ENCODE measurements around the gene DNAJC27.

DNA sequence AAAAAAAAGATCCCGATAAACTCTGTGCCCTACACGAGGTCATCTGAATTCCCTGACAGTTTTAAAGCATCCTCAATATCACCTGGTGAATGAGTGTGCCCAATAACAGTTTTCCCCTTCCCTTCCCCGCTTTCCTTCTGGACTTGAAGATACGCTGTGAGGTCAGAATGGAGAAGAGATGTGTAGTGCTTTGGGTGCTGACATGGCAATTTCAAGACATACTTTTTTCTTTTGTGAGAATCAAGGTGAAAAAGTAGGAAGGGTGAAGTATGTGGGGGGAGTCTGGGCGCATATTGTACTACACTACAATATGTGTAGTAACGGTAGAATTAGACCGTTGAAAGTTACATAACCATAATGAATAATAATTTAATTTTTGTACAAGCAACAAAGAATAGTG is 21.7 kb downstream of the DNAJC27 start:
- TF ChIP-seq CHD2 (IDR thresholded peaks at IDR 0.05; ENCODE audit: low read depth, low read length) (no peak), ZC3H4 (CRISPR knock-in tag; IDR thresholded peaks at IDR 0.05; ENCODE audit: borderline replicate concordance) (no peak), TCF7 (IDR thresholded peaks at IDR 0.05; ENCODE audit: low read depth) (no peak), CREB1 (IDR thresholded peaks at IDR 0.05) (no peak), CREB1 (CRISPR knock-in tag; IDR thresholded peaks at IDR 0.05) (no peak), NR2F1 (CRISPR knock-in tag; IDR thresholded peaks at IDR 0.05) (no peak), PHF20 (CRISPR knock-in tag; IDR thresholded peaks at IDR 0.05) (no peak), FOXK1 (CRISPR knock-in tag; IDR thresholded peaks at IDR 0.05; ENCODE audit: borderline replicate concordance, low read depth) (no peak), SMAD1 (CRISPR knock-in tag; IDR thresholded peaks at IDR 0.05; ENCODE audit: borderline replicate concordance, low read depth) (no peak), NR2C2 (CRISPR knock-in tag; IDR thresholded peaks at IDR 0.05; ENCODE audit: borderline replicate concordance) (no peak), POLR2A (IDR thresholded peaks at IDR 0.05; ENCODE audit: insufficient read depth in 1 of 2, low read depth in 2 of 2, low read length in 2 of 2) (no peak), ZBTB3 (CRISPR knock-in tag; IDR thresholded peaks at IDR 0.05; ENCODE audit: borderline replicate concordance, low read depth) (no peak), ARHGAP35 (CRISPR knock-in tag; IDR thresholded peaks at IDR 0.05; ENCODE audit: borderline replicate concordance) (no peak)
- TF ChIP-seq, protein P1, sequence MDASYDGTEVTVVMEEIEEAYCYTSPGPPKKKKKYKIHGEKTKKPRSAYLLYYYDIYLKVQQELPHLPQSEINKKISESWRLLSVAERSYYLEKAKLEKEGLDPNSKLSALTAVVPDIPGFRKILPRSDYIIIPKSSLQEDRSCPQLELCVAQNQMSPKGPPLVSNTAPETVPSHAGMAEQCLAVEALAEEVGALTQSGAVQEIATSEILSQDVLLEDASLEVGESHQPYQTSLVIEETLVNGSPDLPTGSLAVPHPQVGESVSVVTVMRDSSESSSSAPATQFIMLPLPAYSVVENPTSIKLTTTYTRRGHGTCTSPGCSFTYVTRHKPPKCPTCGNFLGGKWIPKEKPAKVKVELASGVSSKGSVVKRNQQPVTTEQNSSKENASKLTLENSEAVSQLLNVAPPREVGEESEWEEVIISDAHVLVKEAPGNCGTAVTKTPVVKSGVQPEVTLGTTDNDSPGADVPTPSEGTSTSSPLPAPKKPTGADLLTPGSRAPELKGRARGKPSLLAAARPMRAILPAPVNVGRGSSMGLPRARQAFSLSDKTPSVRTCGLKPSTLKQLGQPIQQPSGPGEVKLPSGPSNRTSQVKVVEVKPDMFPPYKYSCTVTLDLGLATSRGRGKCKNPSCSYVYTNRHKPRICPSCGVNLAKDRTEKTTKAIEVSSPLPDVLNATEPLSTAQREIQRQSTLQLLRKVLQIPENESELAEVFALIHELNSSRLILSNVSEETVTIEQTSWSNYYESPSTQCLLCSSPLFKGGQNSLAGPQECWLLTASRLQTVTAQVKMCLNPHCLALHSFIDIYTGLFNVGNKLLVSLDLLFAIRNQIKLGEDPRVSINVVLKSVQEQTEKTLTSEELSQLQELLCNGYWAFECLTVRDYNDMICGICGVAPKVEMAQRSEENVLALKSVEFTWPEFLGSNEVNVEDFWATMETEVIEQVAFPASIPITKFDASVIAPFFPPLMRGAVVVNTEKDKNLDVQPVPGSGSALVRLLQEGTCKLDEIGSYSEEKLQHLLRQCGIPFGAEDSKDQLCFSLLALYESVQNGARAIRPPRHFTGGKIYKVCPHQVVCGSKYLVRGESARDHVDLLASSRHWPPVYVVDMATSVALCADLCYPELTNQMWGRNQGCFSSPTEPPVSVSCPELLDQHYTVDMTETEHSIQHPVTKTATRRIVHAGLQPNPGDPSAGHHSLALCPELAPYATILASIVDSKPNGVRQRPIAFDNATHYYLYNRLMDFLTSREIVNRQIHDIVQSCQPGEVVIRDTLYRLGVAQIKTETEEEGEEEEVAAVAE (CRISPR knock-in tag; IDR thresholded peaks at IDR 0.05; ENCODE audit: borderline replicate concordance), result no peak
- TF ChIP-seq, protein P2, sequence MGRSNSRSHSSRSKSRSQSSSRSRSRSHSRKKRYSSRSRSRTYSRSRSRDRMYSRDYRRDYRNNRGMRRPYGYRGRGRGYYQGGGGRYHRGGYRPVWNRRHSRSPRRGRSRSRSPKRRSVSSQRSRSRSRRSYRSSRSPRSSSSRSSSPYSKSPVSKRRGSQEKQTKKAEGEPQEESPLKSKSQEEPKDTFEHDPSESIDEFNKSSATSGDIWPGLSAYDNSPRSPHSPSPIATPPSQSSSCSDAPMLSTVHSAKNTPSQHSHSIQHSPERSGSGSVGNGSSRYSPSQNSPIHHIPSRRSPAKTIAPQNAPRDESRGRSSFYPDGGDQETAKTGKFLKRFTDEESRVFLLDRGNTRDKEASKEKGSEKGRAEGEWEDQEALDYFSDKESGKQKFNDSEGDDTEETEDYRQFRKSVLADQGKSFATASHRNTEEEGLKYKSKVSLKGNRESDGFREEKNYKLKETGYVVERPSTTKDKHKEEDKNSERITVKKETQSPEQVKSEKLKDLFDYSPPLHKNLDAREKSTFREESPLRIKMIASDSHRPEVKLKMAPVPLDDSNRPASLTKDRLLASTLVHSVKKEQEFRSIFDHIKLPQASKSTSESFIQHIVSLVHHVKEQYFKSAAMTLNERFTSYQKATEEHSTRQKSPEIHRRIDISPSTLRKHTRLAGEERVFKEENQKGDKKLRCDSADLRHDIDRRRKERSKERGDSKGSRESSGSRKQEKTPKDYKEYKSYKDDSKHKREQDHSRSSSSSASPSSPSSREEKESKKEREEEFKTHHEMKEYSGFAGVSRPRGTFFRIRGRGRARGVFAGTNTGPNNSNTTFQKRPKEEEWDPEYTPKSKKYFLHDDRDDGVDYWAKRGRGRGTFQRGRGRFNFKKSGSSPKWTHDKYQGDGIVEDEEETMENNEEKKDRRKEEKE (IDR thresholded peaks at IDR 0.05), result no peak
